HAP-1 (cell line): ENCODE measurements around the gene ERC2.

Experiments
- DNase-seq, 2 experiments: peaks; one replicate each; pipeline ENCODE4 v3.0.0-alpha.2; 2016 to 2020; ENCODE audit warnings: low spot score in 2 of 2
- H3K27me3 ChIP-seq: fragments of 250-450 bp; sonication (Bioruptor Pico); 2 replicates; pipeline ENCODE4 v1.5.1; 2020; ENCODE audit warnings: low read depth, mild to moderate bottlenecking, moderate library complexity
- H3K36me3 ChIP-seq: fragments of 250-450 bp; sonication (Bioruptor Pico); replicated peaks from 2 replicates; pipeline ENCODE4 v1.5.1; 2020; ENCODE audit warnings: mild to moderate bottlenecking
- H3K4me1 ChIP-seq: fragments of 250-450 bp; sonication (Bioruptor Pico); 2 replicates; pipeline ENCODE4 v1.5.1; 2020; ENCODE audit warnings: mild to moderate bottlenecking
- H3K4me3 ChIP-seq: fragments of 250-450 bp; sonication (Bioruptor Pico); 2 replicates; pipeline ENCODE4 v1.5.1; 2020; ENCODE audit warnings: mild to moderate bottlenecking, moderate library complexity
- H3K9me3 ChIP-seq: fragments of 250-450 bp; sonication (Bioruptor Pico); 2 replicates; pipeline ENCODE4 v1.5.1; 2020; ENCODE audit warnings: mild to moderate bottlenecking, moderate library complexity
- in situ Hi-C: fragments of 300-500 bp; cut with MboI; formaldehyde crosslinking; loops from 3 replicates; pipeline ENCODE4 v1.14.3; 2020; ENCODE audit warnings: low sequenced_read_pairs, inconsistent platforms, mixed read lengths

The ERC2 gene

GRCh38 chr3:56413911-56414310 is 54.4 kb downstream of the ERC2 start:
- in situ Hi-C loops, result no loop called here
- H3K4me3 ChIP-seq, result no peak overlapping the region
- H3K4me1 ChIP-seq, result no peaks in the 10 kb centered on the region
- no peaks in the 10 kb centered on the region for H3K27me3 ChIP-seq
- H3K9me3 ChIP-seq, result no peaks in the 10 kb centered on the region
- H3K36me3 ChIP-seq, result no peaks in the 10 kb centered on the region
- DNase-seq, result peak in 1 of 2 experiments; percentile 15

- Histone ChIP-seq H3K4me1 (no peaks in the 10 kb centered on the region), H3K36me3 (no peaks in the 10 kb centered on the region), H3K9me3 (no peaks in the 10 kb centered on the region), H3K4me3 (no peak overlapping the region), H3K27me3 (no peaks in the 10 kb centered on the region)
- in situ Hi-C loops, result no loop called here
- DNase-seq, result no peak
These were observed 57.1 kb downstream of the ERC2 start for GRCh38 chr3:56411166-56411565.

GRCh38 chr3:56410576-56410975 is 57.7 kb downstream of the ERC2 start:
- Histone ChIP-seq H3K9me3 (no peaks in the 10 kb centered on the region), H3K27me3 (no peaks in the 10 kb centered on the region), H3K4me3 (no peak overlapping the region), H3K4me1 (no peaks in the 10 kb centered on the region), H3K36me3 (no peaks in the 10 kb centered on the region)
- in situ Hi-C loops, result no loop called here
- DNase-seq, result no peak

- in situ Hi-C loops, result no loop called here
- no peaks in the 10 kb centered on the region for H3K4me1 ChIP-seq
- no peak for DNase-seq
These were observed 58.5 kb downstream of the ERC2 start for GRCh38 chr3:56409790-56410189.

GRCh38 chr3:56408761-56409196 is 59.5 kb downstream of the ERC2 start:
- no peaks in the 10 kb centered on the region for H3K27me3 ChIP-seq
- H3K36me3 ChIP-seq, result no peaks in the 10 kb centered on the region
- no peaks in the 10 kb centered on the region for H3K4me1 ChIP-seq
- no peak overlapping the region for H3K4me3 ChIP-seq
- no peak for DNase-seq
- H3K9me3 ChIP-seq, result no peaks in the 10 kb centered on the region
- in situ Hi-C loops, result no loop called here

More at GRCh38 chr3:56409790-56410189, 58.5 kb downstream of the ERC2 start:
- Histone ChIP-seq H3K27me3 (no peaks in the 10 kb centered on the region), H3K36me3 (no peaks in the 10 kb centered on the region), H3K4me3 (no peak overlapping the region), H3K9me3 (no peaks in the 10 kb centered on the region)

- no peaks in the 10 kb centered on the region for H3K4me1 ChIP-seq
- no peaks in the 10 kb centered on the region for H3K9me3 ChIP-seq
- no peak for DNase-seq
- no peaks in the 10 kb centered on the region for H3K27me3 ChIP-seq
- in situ Hi-C loops, result no loop called here
- H3K36me3 ChIP-seq, result no peaks in the 10 kb centered on the region
- no peak overlapping the region for H3K4me3 ChIP-seq
These were observed 61.3 kb downstream of the ERC2 start for GRCh38 chr3:56406826-56407515.

GRCh38 chr3:56404884-56405283 is 63.4 kb downstream of the ERC2 start:
- Histone ChIP-seq H3K9me3 (no peaks in the 10 kb centered on the region), H3K4me3 (no peak overlapping the region), H3K36me3 (no peaks in the 10 kb centered on the region), H3K4me1 (no peaks in the 10 kb centered on the region), H3K27me3 (no peaks in the 10 kb centered on the region)
- in situ Hi-C loops, result no loop called here
- no peak for DNase-seq

- H3K9me3 ChIP-seq, result no peaks in the 10 kb centered on the region
- peaks cover 2% of the 10 kb centered on the region for H3K27me3 ChIP-seq
- H3K4me3 ChIP-seq, result no peak overlapping the region
- no peaks in the 10 kb centered on the region for H3K36me3 ChIP-seq
- no peaks in the 10 kb centered on the region for H3K4me1 ChIP-seq
- DNase-seq, result no peak
- in situ Hi-C loops, result no loop called here
These were observed 69.6 kb downstream of the ERC2 start for GRCh38 chr3:56398659-56399058.

- Histone ChIP-seq H3K27me3 (peaks cover 2% of the 10 kb centered on the region), H3K4me3 (no peak overlapping the region), H3K9me3 (no peaks in the 10 kb centered on the region), H3K4me1 (no peaks in the 10 kb centered on the region), H3K36me3 (no peaks in the 10 kb centered on the region)
- in situ Hi-C loops, result no loop called here
- DNase-seq, result no peak
These were observed 70.5 kb downstream of the ERC2 start for GRCh38 chr3:56397798-56398197.

- in situ Hi-C loops, result no loop called here
- Histone ChIP-seq H3K4me1 (no peaks in the 10 kb centered on the region), H3K27me3 (no peaks in the 10 kb centered on the region), H3K36me3 (no peaks in the 10 kb centered on the region), H3K4me3 (no peak overlapping the region), H3K9me3 (no peaks in the 10 kb centered on the region)
- DNase-seq, result no peak
These were observed 79.0 kb downstream of the ERC2 start for GRCh38 chr3:56389183-56389830.

GRCh38 chr3:56383092-56383491 is 85.2 kb downstream of the ERC2 start:
- no peaks in the 10 kb centered on the region; the same call in 1 of the 2 replicates for H3K27me3 ChIP-seq
- no peaks in the 10 kb centered on the region for H3K36me3 ChIP-seq
- H3K4me3 ChIP-seq, result no peak overlapping the region
- no peaks in the 10 kb centered on the region for H3K9me3 ChIP-seq
- no peaks in the 10 kb centered on the region for H3K4me1 ChIP-seq
- DNase-seq, result no peak
- in situ Hi-C loops, result no loop called here

GRCh38 chr3:56379723-56380287 is 88.5 kb downstream of the ERC2 start:
- no peak for DNase-seq
- no peaks in the 10 kb centered on the region; the same call in 1 of the 2 replicates for H3K27me3 ChIP-seq
- no peak overlapping the region for H3K4me3 ChIP-seq
- H3K4me1 ChIP-seq, result no peaks in the 10 kb centered on the region
- H3K36me3 ChIP-seq, result no peaks in the 10 kb centered on the region
- in situ Hi-C loops, result no loop called here
- 0 out of 2 replicates have a peak, but pooled peaks cover 2% of the 10 kb centered on the region for H3K9me3 ChIP-seq

GRCh38 chr3:56375654-56376053 is 92.6 kb downstream of the ERC2 start:
- Histone ChIP-seq H3K9me3 (0 out of 2 replicates have a peak, but pooled peaks cover 2% of the 10 kb centered on the region), H3K4me3 (no peak overlapping the region), H3K36me3 (no peaks in the 10 kb centered on the region), H3K27me3 (no peaks in the 10 kb centered on the region), H3K4me1 (no peaks in the 10 kb centered on the region)
- in situ Hi-C loops, result no loop called here
- DNase-seq, result no peak

GRCh38 chr3:56373386-56373785 is 94.9 kb downstream of the ERC2 start:
- H3K4me1 ChIP-seq, result no peaks in the 10 kb centered on the region
- no peak for DNase-seq
- no peaks in the 10 kb centered on the region for H3K27me3 ChIP-seq
- no peak overlapping the region for H3K4me3 ChIP-seq
- 0 out of 2 replicates have a peak, but pooled peaks cover 2% of the 10 kb centered on the region for H3K9me3 ChIP-seq
- no peaks in the 10 kb centered on the region for H3K36me3 ChIP-seq
- in situ Hi-C loops, result no loop called here
